Inflammatory macrophage treated with lipopolysaccharide for 1 hour (primary cell): ENCODE measurements around the gene GALNT17.

Experiments used
- DNase-seq, 2 donors: peaks; one replicate each; pipeline ENCODE4 v3.0.0-alpha.2; 2020 to 2022

The GALNT17 gene

DNA sequence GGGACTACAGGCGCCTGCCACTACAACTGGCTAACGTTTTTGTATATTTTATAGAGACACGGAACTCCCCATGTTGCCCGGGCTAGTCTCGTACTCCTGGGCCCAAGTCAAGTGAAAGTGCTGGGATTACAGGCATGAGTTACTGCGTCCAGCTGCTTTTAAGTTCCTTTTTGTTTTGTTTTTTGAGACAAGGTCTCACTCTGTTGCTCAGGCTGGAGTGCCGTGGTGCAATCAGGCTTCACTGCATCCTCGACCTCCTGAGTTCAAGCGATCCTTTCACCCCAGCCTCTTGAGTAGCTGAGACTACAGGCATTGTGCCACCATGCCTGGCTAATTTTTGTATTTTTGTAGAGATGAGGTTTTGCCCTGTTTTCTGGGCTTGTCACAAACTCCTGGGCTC is 155.0 kb downstream of the GALNT17 start:
- no peak for DNase-seq

DNA sequence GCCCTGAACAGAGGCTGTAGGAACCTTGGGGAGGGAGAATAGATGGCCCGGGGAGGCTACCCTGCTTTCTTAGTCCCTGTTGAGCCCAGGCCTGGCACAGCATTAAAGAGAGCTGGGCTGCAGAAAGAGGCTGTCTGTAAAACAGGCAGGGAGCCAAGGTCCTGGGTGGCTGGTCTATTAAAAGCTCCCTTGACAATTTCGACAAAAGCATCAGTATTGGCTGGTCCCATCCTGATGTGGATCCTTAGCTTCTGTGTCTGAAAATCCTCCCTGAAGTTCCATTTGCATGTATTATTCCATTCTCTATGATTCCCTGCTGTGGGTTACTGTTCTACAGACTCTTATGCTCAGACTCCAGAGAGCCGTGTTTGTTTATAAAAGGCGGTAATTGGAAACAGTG is 158.5 kb downstream of the GALNT17 start:
- no peak for DNase-seq

DNA sequence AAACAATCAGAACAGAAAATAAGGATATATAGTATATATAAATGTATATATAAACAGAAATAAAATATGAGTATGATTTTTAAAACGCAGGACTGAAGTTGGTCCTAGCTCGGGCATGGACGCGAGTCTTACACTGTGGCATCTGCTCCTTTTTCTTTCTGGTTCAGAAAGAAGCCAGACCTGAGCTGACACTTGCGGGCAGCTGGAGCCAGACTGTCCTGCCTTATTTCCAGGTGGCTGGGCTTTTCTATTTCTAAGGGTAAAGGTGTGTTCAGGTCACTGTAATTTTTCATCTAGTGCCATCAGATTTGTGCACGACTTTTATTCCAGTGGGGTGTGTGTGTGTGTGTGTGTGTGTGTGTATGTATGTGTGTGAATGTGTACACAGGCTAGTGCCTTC is 166.4 kb downstream of the GALNT17 start:
- DNase-seq: no peak

DNA sequence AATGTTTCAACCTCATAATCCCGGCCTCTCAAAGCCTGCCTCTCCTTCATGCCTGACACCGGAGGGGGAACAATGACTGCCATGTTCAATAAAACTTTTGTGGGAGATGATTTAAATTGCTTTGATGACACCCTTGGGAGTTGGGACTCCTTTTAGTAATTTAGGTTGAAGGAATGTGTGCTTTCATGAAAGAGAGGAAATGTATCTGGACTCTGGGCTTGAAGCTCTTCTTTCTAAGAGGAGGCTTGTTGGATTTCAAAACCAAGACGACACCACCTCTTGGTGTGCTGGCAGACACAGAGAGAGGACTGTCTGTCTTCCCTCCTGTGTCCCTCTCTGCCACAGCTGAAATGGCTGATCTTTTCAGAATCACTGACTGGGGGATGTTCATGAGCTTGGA is 168.1 kb downstream of the GALNT17 start:
- DNase-seq: no peak

DNA sequence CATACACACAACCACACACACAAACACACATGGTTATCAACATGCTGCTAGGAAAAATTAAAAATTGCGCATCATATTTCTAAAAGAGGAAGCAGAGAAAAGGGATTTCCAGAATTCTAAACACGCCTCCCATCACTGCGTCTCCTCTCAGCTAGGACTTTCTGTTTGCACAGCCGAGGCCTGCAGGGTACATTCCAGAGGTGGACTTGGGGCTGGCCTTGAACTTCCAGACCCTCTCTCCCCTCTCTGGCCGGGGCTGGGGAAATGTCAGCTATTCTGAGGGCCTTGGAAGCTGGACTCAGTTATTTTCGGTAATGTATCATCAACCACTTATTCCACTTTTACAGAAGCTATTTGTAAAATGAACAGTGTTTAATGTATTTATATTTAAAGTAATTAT is 168.7 kb downstream of the GALNT17 start:
- DNase-seq: no peak

DNA sequence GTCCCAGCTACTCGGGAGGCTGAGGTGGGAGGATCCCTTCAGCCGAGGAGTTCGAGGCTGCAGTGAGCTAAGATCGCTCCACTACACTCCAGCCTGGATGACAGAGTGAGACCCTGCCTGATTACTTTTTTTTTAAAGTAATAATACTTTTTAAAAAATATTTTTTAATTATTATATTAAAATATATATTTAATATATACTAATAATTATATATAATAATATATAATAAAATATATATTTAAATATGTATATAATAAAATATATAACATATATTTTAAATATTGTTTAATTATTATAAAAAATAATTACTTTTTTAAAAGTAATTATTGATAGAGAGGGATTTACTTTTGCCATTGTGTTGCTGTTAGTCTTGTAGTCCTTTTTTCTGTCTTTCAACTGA is 169.2 kb downstream of the GALNT17 start:
- no peak for DNase-seq

DNA sequence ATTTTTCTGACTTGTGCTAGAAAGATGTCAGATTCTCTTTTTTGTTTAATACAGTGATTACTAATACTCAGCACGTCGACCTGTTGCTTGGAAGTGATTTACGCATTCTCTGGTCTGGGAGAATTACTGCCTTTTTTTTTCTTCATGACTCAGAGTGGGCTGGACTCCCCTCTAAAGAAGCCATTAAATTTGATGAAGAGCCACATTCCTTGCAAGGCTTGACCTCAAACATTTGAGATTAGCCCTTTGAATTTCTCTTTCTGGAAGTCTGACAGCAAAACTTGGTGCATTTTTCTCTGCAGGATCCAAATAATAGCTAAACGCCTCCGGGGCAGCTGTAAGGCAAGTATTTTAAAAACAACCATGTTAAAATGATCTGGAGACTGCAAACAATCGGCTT is 171.6 kb downstream of the GALNT17 start:
- no peak for DNase-seq

DNA sequence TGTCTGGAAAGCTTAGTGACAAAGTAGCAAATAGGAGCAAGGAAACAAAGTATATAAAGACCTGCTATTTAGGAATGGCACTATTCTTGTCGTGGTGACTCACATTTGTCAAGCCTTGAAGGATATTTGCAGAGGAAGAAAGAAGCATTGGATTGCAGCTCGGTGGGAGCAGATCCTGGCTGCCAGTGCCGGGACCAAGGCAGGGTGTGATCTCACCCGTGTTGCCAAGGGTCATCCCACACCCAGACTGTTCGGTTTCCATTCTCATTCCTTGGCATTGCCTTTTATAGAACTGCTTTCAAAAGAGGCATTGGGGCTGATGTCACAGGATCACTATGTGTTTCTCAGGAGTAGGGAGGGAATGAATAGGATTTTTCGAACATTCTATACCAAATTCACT is 176.2 kb downstream of the GALNT17 start:
- no peak for DNase-seq

DNA sequence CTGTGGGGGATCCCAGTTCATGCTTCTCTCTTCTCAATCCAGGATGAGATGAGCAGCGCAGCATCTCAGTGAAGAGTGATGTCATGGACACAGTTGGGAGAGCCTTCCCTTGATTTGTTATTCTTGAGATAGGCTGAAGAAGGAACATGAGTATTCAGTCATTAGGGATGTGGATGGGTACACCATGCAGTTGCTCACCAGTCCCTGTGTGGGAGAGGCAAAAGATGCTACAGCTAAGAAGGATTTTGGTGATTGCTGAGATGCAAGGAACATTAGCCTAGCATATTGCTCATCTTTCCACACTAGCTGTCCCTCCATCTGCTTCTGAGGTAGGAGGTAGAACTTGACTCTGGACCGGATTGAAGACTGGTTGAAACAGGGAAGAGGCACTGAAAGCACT is 179.6 kb downstream of the GALNT17 start:
- DNase-seq: no peak

DNA sequence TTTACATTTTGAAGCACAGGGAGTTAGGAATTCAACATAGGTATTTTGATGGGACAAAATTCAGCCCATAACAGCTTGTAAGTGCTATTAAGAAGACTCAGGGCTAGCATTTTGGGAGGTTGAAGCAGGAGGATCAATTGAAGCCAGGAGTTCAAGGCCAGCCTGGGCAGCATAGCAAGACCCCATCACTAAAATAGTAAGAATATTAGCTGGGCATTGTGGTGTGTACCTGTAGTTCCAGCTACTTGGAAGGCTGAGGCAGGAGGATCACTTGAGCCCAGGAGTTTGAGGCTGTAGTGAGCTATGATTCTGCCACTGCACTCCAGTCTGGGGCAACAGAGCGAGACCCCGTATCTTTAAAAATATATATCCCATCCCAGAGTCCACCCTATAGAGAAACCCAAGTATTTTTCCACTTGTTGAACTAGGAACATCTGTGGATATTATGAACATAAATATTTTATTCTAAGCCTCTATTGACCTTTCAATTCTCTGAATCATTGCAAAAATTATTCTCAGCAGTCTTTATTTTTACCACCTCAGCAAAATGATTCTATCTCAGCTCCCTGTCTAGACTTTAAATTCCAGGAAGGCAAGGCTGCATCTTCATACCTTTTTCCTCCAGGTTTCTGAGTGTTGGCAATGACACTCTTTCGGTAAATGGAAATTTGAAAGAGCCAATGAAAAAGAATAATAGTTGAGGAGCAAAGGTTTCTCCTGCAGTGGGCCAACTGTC is 181.0 kb downstream of the GALNT17 start:
- DNase-seq: no peak

DNA sequence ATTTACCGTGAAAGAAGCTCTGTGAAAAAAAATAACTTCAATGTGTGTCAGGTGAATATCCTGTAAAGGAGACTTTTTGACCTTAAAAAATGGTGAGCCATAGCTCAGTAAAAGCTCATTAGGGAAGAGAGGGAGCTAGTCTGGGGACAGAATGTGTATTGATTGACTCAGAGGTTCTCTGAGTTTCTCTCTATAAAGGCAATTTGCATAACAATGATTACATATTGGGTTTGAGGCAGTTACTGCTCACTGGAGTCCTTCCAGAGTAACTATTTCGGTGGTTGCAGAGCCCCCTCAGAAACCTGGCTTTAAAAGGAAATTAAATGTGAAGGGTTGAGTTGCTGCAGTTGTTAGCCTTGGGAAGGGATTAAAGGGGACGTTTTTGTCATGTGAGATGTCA is 181.6 kb downstream of the GALNT17 start:
- no peak for DNase-seq

DNA sequence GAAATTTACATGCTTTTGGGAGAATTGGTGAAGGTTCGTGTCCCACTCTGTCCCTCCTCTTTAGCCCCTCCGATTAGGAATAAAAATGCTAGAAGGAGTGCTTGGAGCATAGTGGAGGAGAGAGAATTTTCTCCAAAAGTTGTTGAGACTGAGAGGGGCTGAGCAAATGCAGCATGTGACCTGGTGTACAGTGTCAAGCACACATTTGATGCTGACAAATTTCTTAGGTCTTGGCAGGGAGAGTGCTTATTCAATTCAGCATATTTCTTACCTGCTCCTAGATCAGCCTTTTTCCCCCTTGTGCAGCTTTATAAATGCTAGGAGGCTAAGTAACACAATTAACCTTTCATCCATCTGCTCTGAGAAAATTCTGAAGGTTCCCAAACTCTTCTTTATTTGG is 189.0 kb downstream of the GALNT17 start:
- no peak for DNase-seq

DNA sequence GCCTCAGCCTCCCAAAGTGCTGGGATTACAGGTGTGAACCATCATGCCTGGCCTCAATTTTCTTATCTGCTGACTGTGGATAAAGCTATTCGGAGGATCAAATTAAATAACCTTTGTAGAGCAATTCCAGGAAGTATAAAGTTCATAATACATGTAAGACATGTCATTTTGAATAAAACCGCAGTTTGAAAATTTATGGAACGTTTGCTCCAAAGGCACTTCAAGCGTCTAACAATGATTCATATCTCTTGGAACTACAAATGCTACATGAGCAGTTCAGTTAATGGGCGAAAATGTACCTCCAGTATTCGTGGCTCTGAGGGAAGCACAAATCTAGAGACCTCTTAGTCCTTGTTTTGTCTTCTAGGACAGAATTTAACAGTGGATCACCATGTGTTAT is 190.3 kb downstream of the GALNT17 start:
- DNase-seq: no peak

DNA sequence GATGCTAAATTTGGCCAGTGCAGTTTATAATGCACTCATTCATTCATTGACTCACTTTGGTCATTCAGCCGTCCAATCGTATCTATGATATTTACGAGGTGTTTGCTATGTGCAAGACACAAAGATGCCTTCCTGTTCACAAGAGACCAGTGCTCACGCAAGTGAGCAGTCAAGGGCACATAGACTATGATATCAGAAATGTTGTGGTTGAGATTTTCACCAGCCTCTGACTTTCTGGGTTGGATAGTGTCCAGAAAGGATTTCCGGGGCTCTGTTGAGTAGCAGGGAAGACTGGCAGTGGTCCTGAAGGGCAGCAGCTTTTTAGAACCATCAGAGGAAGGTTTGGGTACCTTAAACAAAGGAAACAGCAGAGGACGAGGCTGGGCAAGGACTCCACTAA is 191.8 kb downstream of the GALNT17 start:
- DNase-seq: no peak

DNA sequence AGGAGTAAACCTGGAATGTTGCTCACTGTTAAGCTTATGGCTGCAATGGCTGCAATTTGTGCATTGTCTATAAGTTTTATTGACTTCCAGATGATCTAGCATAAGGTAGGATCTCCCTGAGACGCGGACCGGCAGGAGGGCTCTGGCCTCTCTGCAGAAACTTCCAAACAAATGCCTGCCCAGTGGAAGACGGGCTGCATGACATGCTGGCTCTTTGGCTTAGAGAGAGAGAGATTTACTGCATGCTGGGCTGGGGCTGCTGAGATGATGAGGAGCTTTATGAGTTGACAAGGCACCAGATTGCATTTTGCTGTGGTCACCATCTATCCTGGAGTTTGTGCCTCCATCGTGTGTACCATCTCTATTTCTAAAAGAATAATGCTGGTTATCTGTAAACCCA is 193.2 kb downstream of the GALNT17 start:
- DNase-seq: no peak

DNA sequence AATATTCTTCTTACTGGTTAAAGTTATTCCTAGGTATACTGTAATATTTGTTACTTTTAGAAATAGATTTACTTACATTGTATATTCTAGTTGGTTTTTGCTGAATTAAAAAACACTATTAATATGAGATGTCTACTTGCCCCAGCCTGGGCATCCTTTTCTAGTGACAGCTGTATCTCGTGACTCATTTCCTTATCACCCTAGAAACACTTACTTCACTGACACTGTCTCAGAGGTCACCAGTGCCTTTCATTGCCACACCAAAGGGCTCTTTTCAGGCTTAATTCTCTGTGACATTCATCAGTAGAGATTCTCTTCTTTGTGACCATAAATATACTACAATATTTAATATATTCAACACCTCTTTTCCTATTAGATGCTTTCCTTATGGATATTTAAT is 194.7 kb downstream of the GALNT17 start:
- no peak for DNase-seq

DNA sequence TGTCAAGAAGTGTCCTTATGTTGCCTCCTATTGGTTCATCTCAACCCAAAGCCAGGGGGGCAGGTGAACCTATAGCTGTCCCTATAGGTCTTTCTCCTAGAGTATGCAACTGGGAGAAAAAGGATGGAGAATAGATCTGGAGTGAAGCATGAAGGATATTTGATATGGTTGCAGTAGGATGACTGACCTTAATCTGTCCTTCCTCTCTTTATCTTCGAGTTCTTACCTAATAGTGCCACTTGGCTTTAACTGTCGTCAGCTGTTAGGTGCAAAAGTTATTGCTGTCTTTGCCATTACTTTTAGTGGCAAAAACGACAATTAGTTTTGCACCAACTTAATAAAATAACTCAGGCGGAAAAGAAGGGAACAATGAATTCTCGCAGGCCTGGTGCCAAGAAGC is 196.0 kb downstream of the GALNT17 start:
- DNase-seq: no peak

DNA sequence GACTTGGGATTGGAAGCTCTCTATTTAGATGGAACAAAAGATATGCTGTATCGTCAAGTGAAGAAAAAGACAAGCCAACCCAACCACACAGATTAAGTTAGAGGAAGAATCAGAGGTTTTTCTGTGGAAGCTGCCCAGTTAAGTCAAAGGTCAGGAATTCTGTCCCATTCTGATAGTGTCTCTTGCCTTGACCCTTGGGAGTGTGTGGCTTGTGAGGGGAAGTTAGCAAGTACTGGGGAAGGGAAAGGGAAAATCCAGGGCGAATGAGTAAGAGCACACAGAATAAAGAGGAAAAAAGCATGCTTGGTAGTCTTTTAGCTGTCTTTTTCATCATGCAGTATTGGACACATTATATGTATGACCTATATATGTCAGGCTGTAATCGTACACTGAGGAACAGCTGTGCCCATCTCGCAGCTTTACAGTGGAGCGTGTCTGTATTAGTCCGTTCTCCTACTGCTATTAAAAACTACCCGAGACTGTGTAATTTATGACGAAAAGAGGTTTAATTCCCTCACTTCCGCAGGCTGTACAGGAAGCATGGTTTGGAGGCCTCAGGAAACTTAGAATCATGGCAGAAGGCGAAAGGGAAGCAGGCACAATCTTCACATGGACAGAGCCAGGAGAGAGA is 197.2 kb downstream of the GALNT17 start:
- no peak for DNase-seq

DNA sequence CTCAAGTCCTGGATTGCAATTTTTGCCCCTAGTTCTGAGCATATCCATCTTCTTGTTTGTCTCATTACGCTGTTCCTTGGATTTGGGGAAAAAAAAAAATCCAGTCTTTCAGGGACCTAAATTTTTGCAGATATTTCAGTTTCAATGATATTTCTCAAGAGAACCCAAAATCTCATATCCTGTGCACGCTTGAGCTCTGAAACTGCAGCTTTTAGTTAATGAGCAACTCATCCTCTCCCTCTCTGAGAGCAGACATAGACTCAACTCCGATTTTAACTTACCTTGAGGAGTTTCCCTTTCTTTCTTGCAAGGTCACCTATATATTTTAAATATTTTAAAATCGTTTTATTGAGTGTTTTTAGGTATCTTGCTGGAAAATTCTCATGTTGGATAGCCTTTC is 200.3 kb downstream of the GALNT17 start:
- no peak for DNase-seq

DNA sequence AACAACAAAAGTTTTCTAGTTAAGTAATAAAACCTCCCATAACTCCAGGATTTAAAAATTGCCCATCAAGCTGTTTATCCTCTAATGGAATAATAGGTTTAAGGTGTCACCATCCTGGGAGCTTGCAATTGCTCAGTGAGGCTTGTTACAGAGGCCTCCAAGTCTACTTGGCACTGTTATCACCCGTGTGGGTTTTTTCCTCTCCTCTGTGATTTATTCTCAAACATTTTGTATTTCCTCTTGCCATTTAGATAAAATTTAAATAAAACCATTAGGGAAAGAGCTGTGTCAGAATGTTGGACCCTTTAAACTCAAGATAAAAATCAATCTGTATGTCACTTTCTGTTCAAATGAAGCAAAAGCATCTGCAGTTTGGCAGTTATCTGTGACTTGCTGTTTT is 202.6 kb downstream of the GALNT17 start:
- DNase-seq: no peak

DNA sequence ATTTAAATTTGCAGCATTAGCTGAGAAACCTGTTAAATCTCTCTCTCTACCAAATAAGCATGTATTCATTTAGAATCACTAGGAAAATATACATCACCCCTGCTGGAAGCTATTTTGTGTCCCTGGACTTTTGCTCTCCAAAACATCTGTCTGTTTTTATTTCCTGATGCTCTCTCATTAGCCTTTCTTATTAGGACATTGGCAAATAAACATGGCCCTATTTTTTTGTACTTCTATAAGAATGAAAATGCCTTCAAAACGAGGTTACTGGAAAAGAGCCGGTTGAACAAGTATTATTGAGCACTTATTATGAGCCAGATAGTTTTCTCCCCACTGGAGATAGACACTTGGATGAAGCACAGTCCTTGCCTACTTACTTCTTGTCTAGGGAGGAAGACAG is 206.9 kb downstream of the GALNT17 start:
- DNase-seq: no peak

DNA sequence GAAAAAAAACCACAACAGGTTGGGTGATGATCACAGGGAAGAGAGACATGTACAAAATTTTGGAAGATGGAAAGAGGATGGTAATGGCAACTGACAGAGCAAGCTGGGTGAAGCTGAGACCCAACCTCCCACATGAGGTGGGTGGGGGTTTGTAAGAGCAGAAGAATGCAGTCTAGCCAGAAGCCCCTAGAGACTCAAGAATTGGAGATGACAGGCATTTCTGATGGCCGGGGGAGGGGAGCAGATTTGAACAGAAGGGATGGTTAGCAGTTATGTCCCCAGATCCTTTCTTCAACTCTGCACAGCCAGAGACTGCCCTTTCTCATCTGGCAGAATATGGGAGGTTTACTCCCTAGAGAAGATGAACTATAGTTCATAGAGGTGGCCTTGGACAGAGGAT is 208.0 kb downstream of the GALNT17 start:
- no peak for DNase-seq

DNA sequence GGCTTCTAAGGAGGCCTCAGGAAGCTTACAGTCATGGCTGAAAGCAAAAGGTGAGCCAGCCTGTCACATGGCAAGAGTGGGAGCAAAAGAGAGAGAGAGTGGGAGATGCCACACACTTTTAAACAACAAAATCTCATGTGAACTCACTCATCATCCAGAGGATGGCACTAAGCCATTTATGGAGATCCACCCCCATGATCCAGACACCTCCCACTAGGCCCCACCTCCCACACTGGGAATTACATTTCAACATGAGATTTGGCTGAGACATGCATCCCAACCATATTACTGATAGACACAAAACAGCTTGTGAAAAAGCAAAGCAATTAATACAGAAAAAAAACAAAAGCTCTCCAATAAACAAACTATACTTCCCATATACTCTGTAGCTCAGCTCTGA is 210.3 kb downstream of the GALNT17 start:
- DNase-seq: no peak

DNA sequence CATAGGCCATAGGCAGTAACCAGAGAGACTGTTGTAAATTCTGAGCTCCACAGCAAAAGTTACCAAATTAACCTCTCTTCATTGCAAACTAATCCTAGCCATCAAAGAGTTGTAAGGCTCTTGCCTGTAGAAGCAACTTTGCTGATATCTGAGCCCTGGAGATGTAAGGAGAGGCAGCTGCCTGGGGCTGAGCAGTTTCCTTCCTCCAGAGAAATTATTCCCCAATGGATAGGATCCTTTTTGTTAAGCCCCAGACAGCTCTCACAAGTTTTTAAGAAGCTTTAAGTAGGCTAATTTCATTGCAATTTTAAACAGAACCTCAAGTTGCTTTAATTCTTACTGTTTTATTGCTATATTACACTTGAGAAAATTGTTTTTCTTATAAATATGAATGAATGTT is 211.1 kb downstream of the GALNT17 start:
- DNase-seq: no peak

DNA sequence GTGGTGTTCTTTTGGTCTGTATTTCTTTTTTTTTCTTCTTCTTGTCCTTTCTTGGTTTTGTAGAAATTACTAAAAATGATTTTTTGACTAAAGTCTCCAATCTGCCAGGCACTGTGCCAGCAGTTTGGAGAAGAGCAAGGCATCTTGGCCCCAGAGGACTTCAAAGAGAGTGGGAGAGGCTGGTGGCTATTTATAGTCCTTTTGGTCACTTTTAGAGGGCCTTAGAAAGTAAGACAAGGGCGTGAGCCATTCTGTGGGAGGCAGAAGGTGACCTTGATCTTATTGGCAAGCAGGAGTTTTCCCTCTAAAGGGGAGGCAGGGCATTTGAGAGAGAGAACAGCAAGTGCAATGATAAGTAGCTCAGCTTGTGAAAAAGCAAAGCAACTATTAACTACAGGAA is 211.9 kb downstream of the GALNT17 start:
- no peak for DNase-seq
